HFF-Myc (cell line): ENCODE data around the gene RASGEF1B.

Experiments
- DNase-seq: peaks from one replicate; pipeline ENCODE4 v3.0.0-alpha.2; 2011; ENCODE audit warnings: low read depth; ENCODE audit errors: extremely low read depth
- H3K4me3 ChIP-seq: replicated peaks from 2 replicates; pipeline ENCODE4 v1.5.1; 2011; ENCODE audit warnings: low read depth, mild to moderate bottlenecking, control low read depth, low read length
- TF ChIP-seq, protein P1 (sequence below): IDR thresholded peaks from 2 replicates; pipeline ENCODE4 v1.5.1; 2012; ENCODE audit warnings: mild to moderate bottlenecking, low read depth, low read length, control low read depth; ENCODE audit errors: missing control alignments

RASGEF1B gene

DNA sequence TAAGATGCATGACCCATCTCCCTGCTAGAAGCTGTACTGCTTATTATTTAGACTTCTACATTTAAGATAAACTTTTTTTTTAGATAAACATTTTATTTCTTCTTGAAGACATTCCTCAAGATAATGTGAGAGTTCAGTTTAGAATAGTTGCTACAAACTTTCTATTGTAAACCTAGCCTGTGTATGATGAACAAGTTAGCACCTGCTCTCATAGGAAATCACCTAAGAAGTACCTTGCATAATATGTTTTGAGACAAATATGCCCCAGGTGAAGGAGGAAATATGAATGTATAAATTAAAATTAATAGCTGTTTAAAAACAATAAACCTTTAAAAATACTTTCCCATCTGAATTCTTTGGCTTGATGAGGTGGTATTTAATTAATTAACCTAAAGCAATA lies 35.6 kb downstream of the RASGEF1B start:
- no peak overlapping the region for H3K4me3 ChIP-seq

DNA sequence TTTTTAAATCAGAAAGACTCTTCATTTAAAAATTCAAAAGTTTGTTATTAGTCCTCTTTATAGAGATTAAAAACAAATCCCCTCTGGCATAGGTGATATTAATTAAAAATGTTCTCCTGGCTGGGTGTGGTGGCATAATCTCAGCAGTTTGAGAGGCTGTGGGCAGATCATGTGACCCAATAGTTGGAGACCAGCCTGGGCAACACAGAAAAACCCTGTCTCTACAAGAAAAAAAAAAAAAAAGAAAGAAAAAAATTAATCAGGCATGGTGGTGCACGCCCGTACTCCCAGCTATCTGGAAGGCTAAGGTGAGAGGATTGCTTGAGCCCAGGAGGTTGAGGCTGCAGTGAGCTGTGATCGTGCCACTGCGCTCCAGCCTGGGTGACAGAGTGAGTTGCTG lies 38.9 kb downstream of the RASGEF1B start:
- no peak overlapping the region for H3K4me3 ChIP-seq
- DNase-seq: no peak
- TF ChIP-seq, protein P1, sequence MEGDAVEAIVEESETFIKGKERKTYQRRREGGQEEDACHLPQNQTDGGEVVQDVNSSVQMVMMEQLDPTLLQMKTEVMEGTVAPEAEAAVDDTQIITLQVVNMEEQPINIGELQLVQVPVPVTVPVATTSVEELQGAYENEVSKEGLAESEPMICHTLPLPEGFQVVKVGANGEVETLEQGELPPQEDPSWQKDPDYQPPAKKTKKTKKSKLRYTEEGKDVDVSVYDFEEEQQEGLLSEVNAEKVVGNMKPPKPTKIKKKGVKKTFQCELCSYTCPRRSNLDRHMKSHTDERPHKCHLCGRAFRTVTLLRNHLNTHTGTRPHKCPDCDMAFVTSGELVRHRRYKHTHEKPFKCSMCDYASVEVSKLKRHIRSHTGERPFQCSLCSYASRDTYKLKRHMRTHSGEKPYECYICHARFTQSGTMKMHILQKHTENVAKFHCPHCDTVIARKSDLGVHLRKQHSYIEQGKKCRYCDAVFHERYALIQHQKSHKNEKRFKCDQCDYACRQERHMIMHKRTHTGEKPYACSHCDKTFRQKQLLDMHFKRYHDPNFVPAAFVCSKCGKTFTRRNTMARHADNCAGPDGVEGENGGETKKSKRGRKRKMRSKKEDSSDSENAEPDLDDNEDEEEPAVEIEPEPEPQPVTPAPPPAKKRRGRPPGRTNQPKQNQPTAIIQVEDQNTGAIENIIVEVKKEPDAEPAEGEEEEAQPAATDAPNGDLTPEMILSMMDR: no peak

More for the DNA sequence above, 35.6 kb downstream of the RASGEF1B start:
- TF ChIP-seq, protein P1: no peak
- no peak for DNase-seq

DNA sequence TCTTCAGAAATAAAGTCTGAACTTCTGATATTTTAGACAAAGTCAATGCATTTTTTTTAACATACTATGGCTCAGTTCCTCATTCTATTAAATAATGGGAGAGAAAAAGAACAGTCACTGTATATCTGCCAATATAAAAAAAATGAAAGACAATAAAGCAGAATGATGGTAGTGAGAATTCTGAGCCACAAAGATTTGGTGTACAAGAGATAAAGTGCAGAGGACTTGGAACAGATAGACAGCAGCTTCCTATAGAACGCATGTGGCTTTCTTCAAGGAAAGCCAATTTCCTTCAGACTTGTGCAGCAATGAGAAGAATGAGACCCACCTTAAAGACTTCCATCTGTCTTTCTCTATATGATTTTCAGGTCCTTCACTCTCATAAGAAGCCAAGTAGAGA lies 39.7 kb downstream of the RASGEF1B start:
- no peak overlapping the region for H3K4me3 ChIP-seq
- TF ChIP-seq, protein P1: no peak
- no peak for DNase-seq

DNA sequence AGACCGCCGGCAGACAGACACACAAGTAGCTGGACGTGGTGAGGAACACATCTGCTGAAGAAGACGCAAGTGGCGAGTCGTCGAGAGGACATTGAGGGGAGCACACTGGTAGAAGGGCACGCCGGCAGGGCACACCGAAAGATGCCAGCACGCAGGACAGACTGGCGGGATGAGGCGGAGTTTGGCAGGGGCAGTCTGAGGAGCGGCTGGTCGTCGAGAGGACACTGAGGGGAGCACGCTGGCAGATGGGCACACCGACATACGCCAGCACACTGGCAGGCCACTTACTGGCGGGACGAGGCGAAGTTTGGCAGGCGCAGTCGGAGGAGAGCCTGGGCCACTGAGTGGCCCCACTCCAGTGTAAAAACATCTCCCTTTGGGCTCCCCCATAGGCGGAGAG lies 42.1 kb downstream of the RASGEF1B start:
- TF ChIP-seq, protein P1: no peak
- no peak for DNase-seq
- H3K4me3 ChIP-seq: no peak overlapping the region

DNA sequence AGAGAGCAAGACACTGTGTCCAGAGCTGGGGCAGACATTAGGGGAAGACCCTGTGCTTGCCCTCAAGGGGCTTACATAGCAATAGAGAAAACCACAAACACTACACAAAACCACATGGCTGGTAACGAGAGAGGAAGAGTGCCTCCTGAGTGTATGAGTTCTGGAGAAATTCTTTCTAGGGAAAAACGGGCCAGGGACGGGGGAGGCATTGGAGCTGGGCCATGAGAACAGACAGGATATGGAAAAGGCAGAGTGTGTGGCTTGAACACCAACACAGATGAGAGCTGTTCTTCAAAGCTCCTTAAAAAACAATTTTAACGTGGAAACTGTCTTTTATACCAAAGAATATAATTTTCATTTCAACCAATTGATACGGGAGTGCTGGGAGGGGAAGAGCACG lies 42.7 kb downstream of the RASGEF1B start:
- TF ChIP-seq, protein P1: no peak
- no peak overlapping the region for H3K4me3 ChIP-seq
- no peak for DNase-seq

DNA sequence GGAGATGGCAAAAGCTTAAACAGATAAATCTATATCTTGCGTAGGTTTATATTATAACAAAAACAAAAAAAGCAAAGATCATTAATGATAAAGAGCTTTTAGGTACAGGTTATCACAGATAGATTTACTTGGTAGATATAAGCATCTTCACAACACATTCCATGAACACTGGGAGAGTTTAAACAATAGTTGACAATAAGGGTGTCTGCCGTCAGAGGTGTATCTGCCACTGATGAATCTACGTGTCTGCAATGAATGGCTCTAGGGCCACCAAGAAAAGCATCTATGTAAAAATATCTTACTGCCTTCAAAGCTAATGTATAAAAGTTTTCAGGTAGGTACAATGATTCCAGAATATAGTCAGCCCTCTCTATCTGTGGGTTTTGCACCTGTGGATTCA lies 43.7 kb downstream of the RASGEF1B start:
- TF ChIP-seq, protein P1: no peak
- DNase-seq: no peak
- H3K4me3 ChIP-seq: no peak overlapping the region

DNA sequence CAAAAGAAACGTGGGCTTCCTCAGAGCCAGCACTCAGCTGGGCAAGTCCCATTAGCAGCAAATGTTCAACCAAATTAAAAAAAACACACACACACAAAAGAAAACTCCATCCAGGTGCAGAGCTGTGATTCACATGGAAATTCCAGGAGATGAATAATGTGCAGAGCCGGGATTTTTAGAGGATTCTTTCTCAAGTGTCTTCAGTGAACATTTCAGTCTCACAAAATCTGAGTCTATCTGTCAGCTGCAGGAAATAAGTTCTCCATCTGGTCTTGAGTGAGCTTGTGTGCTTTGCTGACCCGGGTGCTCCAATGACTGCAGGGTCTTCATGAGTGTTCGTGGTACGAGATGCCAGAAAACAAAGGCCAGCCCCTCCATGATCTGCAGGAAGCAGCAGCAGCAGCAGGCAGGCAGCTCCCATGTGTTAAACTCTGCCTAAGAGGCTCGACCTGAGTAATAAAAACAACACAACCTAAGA lies 44.3 kb downstream of the RASGEF1B start:
- DNase-seq: no peak
- no peak overlapping the region for H3K4me3 ChIP-seq
- TF ChIP-seq, protein P1: no peak
